ENCODE data around the gene RBM48.
"Not testable (repeated sequence)": the region's sequence is repeated elsewhere in the genome, so short reads cannot be mapped to it uniquely, and the experiment has no call there.

RBM48 gene

DNA sequence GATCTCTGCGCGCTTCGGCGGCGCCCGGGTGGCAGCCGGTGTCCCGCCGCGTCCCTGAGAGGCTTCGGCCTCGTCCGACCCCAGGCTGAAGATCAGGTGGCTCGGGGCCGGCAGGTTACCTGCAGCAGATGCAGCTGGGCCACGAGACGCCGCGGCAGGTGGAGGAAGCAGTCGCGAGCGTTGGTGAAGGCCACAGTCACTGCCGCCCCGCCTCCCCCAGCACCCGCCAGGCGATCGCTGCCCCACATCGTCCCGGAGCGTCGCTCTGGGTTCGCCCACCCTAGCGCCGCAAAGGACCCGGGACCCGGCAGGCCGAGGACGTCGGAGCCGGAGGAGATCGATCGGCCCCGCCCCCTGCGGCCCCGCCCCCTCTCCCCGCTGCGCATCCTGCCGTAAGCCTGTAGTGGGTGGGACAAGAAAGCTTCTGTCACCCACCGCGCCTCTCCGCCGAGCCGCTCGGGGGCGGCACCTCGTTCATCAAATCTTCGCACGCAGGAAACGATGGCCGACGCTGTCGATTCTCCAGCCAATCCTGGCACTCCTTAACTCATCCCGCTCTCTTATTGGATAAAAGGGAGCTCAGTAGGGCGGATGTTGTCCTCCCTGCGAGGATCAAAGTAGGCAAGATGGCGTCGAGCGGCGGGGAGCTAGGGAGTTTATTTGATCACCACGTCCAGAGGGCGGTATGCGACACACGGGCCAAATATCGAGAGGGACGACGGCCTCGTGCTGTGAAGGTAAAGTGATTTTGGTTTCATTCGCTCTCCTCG, at the start of gene RBM48, which contains the start of gene PEX1:
TSS of gene RBM48 (plus strand) at position 608 of the 770 bp plus-strand sequence. CDS start at position 627, 19 bp downstream.
TSS of gene PEX1 (minus strand) at position 333 of the 770 bp plus-strand sequence. CDS start at position 248, 85 bp downstream.
- DNase-seq (ENCODE audit: low spot score), result peak; percentile 99

DNA sequence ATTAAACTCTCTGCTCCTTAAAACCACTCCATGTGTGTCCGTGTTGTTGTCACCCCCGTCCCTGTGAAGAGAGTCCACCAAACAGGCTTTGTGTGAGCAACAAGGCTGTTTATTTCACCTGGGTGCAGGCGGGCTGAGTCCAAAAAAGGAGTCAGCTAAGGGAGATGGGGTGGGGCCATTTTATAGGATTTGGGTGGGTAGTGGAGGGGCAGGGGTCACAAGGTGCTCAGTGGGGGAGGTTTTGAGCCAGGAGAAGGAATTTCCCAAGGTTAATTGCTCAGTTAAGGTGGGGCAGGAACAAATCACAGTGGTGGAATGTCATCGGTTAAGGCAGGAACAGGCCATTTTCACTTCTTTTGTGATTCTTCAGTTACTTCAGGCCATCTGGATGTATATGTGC, 49.4 kb upstream of the RBM48 start:
- DNase-seq (ENCODE audit: low spot score), result not testable (repeated sequence)

DNA sequence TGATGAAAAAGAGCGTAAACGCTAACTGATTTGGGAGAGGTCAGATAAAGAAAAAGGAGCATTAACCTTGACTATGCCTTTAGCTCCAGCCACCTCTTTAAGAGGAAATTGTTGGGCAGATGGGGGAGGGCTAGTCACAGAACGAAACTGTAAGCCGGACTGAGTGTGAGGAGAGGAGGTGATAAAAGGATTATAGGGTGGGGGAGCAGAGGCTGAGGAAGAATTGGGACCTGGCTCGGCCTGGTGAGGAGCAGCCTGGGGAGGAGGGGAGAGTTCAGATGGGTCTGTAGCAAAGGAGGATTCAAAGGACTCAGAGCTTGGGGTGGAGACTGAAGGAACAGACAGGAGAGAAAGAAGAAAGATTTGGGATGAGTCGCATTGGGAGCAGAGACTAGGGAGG, 45.0 kb upstream of the RBM48 start:
- DNase-seq (ENCODE audit: low spot score), result not testable (repeated sequence)

DNA sequence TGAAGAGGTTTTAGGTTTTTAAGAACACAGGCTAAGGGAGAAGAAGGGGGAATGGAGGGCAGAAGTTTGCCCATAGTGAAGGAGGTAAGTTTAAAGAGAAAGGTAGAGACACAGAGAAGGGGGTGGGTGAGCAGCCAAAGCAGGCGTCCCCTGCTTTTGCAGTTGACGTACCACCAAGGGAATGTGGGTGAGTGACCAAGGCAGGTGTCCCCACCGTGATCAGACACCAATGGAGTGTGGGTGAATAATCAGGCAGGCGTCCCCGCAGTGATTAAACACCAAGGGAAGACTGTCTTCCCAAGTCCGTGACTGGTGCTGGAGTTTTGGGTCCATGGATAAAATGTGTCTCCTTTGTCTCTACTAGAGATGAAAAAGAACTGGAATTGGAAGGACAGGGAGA, 44.4 kb upstream of the RBM48 start:
- DNase-seq (ENCODE audit: low spot score), result not testable (repeated sequence)

DNA sequence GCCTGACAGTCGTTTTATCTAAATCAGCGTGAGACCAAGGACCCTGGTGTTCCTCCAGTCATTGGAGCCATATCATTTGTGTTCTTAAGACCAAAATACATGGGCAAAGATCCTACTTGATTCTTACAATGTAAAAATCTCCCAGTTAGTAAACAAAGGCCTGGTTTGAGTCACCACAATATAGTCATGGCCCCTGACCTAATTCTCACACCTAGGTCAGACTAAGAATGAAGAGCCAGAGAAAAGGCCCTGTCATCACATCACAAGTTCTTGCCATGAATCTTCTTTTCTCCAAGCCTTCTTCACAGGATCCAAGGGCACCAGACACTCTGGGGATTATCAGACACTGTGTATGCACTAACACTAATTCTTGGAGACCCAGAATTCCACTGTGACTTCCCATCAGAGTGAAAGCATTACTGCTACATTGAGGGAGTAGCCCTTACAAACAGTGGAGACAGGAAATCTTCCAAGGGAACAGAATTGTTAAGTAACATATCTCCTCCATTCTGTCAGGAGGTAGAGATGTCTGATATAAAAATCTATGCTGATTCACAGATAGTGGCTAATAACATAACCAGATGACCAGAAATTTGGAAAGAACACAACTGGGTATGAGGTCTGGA, 43.2 kb upstream of the RBM48 start:
- DNase-seq (ENCODE audit: low spot score), result no peak

DNA sequence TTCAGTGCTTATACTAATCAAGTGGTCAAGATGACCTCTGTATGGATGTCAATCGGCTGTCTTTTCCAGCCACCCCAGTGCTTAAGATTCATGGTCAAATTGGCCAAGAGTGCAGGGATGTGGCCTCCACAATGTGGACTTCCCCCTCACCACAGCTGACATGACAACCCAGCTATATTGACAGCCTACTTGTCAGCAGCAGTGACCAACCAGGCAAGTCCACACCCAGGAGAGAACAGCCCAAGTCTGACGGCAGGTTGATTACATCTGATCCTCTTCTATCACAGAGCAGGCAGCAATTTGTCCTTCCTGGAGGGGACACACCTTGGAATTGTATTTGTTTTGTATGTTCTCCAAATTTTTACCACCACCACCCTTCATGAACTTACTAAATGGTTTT, 42.6 kb upstream of the RBM48 start:
- DNase-seq (ENCODE audit: low spot score), result no peak

DNA sequence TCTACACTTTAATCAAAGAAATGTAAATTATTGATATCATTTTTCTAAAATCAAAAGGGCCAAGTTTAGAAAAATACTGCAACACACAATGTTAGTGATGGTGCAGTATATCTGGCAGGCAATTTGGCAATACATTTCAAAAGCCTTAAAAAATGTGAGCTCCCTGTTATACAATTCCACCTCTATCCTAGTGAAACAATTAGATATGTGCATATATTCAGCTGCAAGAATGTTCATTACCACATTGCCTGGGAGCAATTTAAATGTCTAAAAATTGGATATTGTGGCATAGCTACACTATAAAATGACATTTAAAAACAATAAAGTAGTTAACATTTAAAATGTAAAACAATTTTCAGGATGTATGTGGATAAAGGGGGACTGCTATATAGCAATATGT, 40.8 kb upstream of the RBM48 start:
- DNase-seq (ENCODE audit: low spot score), result no peak

DNA sequence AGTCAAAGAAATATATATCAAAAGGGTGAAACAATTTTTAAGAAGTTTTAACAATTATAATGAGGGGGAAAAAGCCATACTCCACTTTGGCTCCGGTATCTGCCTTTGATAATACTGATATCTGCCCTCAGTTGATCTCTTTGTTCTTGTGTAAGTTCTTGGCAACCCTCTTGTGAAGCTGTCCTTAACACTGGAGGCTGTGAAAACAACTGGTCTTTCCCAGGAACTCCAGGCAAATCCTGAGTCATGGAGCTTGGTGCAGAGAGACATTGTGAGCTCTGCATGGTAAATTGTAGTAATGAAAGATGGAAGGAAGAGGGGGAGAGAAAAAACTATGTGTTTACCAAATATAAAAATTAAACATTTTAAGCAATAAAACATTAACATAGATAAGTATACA, 39.0 kb upstream of the RBM48 start:
- no peak for DNase-seq (ENCODE audit: low spot score)

DNA sequence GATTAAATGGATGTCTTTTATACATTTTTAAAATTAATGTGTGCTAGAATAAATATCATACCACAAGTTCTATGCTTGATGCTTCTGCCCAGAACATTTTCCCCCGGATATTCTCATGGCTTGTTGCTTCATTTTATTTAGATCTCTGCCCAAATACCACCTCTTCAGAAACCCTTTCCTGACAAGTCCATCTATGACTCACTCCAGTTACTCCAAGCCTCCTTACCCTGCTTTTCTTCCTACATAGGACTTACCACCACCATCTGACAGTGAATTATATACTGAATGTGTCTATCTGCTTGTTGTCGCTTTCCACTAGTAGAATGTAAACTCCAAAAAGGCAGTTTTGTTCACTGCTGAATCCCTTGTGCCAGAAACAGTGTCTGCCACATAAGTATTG, 31.7 kb upstream of the RBM48 start:
- no peak for DNase-seq (ENCODE audit: low spot score)

DNA sequence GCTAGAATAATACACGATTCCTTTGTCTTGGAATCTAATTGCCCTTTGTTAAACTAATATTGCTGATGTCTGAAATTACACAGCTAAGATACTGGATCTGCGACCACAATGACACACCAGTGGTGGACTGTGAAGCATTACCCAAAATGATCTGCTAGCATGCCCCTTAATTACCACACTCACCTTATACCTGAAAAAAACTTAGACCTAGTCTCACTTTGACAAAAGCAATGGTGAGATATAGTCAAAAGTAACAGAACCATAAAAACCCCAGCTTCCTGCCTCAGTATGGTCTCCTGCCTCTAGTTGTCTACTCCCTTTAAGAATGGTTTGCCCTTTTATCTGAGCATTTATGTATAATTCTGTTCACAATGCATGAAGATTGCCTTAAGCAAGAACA, 30.0 kb upstream of the RBM48 start:
- no peak for DNase-seq (ENCODE audit: low spot score)

DNA sequence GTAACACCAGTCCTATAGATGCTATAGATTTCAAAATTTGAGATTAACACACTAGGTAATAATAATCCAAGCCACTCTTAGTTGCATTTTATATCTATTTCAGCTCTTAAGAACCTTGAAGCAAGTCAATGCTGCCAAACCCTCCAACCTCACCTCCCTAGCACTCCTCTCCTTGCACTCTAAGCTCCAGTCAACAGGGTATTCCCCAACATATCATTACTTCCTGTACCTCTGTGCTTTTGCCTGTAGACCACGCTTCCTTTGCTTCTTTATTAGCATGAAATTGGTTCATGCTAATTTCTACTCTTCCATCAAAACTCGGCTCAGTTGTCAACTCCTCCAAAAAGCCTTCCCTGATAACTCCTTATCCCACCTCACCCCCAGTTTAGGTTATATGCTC, 24.8 kb upstream of the RBM48 start:
- no peak for DNase-seq (ENCODE audit: low spot score)

DNA sequence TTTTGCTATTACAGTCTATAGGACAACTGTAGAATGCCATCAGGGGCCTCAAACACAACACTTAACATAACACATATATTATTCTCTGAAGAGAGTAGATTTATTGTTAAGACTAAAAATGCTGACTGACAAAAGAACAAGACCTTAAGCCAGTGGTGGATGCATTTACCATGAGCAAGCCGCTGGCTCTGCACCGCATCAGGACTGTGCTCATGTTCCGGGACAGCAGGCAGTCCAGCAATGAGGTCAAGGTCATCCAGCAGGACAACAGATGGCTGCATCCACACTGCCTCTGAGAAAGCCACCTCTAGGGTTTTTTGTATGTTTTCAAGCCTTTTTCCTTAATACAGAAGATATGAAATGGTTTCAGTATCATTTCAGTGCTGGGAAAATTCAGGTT, 24.0 kb upstream of the RBM48 start:
- no peak for DNase-seq (ENCODE audit: low spot score)

DNA sequence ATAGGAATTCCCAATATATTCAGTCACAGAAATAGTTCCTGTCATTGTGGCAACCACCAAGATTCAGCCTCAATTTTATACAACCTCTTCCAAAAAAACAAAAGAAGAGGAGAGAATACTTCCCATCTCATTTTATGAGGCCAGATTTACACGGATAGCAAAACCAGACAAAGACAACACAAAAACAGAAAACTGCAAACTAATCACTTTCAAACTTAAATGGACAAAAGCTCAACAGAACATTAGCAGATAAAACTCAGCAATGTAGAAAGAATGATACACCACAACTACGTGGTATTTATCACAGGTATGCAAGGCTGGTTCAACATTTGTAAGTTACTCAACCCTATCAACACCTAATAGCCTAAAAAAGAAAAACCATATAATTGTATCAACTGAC, 22.2 kb upstream of the RBM48 start:
- no peak for DNase-seq (ENCODE audit: low spot score)

DNA sequence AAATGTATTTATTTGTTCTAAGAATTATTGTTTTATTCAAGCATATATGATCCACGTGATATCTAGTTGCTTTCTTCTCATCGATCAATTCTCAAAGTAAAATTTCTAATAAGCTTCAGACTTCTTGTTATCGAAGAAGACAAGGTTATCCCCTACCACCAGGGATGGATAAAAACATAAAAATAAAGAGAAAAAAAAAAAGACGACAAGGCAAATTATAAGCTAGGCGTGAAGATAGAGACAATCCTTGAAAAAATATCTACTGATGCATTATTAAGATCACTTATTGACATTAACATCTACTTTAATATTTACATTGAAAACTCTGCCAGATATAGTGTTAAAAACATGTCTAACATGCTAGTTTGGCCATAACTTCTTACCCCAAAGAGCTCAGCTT, 19.6 kb upstream of the RBM48 start:
- DNase-seq (ENCODE audit: low spot score), result no peak

DNA sequence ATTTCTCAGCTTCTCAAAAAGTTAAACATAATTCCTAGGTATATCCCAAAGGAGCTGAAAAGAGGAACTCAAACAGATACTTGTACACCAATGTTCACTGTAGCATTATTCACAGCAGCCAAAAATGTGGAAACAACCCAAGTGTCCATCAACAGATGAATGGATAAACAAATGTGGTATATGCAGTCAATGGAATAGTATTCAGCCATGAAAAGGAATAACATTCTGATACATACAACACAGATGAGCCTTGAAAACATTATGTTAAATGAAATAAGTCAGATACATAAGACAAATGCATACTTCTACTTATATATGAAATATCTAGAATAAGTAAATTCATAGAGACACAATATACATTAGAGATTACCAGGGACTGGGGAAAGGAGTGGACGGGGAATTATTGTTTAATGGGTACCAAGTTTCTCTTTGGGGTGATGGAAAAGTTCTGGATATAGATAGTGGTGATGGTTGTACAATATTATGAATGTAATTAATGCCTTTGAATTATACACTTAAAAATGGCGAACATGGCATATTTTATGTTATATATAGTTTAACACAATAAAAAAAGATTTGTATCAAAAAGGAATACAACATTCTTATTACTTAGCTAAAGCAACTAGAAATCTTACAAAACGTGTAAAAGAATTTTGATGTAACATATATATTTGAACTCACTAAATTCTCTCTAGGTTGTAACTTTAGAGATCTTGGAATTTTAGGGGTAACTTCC, 15.3 kb upstream of the RBM48 start:
- no peak for DNase-seq (ENCODE audit: low spot score)

DNA sequence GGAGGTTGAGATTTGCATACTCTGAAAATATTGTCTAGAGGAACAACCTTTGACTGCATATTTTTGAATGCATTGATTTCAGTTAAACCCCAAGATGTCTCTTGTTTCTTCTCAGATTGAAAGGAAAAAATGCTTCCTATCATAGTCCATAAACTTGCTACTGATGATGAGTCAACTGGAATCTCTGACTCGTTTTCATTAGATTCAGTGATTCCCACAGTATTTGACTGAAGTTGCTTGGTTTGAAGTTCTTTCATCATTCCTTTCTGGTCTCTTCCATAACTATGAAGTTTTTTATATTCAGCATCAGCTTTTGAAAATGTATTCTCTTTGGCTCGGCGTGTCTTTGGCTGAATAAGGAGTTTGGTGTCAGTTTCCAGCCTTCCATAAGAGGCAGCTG, 11.0 kb upstream of the RBM48 start:
- no peak for DNase-seq (ENCODE audit: low spot score)

DNA sequence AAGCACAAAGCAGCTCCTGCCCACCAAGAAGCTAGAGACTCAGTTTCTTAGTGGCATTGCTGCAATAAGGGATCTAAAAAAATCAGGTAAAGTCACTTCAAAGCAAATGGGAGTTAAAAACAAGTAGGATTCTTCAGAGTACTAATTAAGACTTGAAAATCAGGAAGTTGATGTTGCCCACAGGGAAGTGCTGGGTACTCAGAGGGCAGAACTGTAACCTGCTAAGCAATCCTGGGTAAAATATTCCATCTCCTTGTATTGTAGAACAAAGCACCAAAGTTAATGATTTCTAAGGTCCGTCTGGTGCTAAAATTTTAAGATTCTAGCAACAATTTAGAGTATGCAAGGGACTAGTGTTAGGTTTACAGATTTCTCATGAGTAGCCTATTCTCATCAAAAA, 8.6 kb upstream of the RBM48 start:
- no peak for DNase-seq (ENCODE audit: low spot score)

DNA sequence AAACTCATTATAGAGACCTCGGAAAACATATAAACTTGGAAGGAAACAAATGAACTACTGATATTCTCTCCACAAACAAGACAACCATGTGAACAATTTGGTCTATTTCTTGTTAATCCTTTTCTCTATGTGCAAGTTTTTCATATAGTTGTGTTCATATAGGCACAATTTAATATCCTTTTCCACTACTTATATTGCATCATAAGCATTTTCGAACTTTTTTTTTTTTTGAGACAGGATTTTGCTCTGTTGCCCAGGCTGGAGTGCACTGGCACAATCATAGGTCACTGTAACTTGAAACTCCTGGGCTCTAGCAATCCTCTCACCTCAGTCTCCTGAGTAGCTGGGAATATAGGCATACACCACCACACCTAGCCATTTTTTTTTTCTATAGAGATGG, 5.5 kb upstream of the RBM48 start:
- no peak for DNase-seq (ENCODE audit: low spot score)

DNA sequence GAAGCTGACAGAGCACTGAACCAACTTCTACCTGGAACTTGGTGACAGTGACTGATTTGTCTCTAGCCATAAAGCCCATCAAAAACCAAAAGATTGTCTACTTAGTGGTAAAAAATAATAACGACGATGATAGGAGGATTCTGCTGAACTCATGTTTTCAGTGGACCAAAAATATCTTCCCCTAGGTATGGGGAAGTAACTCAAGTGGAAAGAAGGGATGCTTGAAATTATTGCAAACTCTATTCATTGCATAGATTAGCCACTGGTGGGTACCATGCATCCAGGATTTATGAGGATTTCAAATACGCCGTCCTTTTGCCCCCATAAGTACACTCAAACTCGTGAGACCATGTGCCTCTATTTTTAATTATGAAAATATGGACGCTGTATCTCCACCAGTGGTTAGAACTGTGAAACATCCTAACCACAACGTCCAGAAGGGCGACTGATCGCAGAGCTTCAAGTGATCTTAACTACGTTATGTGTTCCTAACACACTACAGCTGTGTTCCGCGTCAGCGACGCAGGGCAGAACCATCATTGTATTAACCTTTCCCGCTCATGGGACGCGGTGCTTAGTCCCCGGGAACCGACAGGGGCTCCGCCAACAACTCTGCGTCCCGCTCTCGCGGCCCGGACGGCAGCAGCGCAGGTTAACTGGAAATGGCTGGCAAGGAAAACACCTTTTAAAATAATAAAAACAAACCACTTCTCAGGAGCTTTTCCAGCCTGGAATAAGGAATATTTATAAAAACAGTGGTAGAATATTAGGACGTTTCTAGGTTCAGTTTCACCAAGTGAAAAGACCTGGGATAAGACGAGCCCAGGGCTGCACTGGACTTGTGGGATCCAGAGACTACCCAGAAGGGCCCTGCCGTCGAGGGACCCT, 1.1 kb upstream of the RBM48 start:
- peak; percentile 56 for DNase-seq (ENCODE audit: low spot score)

DNA sequence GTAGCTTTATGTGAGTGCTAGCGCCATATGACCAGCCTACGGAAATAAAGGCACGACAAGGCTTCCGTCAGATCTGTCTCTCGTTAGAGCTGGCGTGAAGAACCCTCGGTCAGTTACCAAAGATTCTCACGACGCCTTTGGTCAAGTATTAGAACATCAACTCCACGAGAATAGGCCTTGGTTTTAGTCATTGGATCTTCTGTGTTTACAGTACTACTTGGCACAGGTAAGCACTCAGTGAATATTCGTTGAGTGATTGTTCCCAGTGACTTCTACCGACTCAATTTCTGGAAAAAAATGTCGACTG, 316 bp downstream of the RBM48 start:
- DNase-seq (ENCODE audit: low spot score), result no peak

DNA sequence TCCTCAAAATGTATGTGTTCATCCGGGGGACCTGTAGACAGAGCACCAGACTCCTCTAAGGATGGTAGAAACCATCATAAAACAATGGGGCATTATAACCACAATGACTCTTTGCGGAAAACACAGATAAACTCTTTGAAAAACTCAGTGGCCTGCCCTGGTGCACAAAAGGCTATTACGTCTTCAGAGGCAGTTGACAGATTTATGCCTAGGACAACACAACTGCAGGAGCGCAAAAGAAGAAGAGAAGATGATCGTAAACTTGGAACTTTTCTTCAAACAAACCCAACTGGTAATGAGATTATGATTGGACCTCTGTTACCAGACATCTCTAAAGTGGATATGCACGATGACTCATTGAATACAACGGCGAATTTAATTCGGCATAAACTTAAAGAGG, 6.0 kb downstream of the RBM48 start:
- no peak for DNase-seq (ENCODE audit: low spot score)

DNA sequence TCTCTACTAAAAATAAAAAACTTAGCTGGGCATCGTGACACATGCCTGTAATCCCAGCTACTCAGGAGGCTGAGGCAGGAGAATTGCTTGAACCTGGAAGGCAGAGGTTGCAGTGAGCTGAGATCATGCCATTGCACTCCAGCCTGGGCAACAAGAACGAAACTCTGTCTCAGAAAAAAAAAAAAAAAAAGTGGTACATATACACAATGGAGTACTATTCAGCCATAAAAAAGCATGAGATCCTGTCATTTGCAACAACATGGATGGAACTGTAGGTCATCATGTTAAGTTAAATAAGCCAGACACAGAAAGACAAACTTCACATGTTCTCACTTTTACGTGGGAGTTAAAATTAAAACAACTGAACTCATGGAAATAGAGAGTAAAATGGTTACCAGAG, 14.9 kb downstream of the RBM48 start:
- DNase-seq (ENCODE audit: low spot score), result not testable (repeated sequence)
